H4 (cell line): ENCODE measurements around the gene SETD7. TPM values are rescaled to one million over a fixed set of nuclear protein-coding genes. Genes with fewer than 3 reads are reported as not detected.
"Not testable (repeated sequence)": the region's sequence is repeated elsewhere in the genome, so short reads cannot be mapped to it uniquely, and the experiment has no call there.

Source experiments
- DNase-seq: peaks from one replicate; pipeline ENCODE4 v3.0.0-alpha.2; 2015; ENCODE audit warnings: low spot score
- total RNA-seq: library from RNA; depleted of rRNA; stranded (reverse); fragments of >200 nt; shearing (Covaris generic); gene quantifications from 2 replicates; pipeline ENCODE4 v1.2.3, GENCODE V29; 2014; rRNA removed

SETD7 gene
- total RNA-seq, 1 experiment from 2014 or later = 40.0 TPM

DNA sequence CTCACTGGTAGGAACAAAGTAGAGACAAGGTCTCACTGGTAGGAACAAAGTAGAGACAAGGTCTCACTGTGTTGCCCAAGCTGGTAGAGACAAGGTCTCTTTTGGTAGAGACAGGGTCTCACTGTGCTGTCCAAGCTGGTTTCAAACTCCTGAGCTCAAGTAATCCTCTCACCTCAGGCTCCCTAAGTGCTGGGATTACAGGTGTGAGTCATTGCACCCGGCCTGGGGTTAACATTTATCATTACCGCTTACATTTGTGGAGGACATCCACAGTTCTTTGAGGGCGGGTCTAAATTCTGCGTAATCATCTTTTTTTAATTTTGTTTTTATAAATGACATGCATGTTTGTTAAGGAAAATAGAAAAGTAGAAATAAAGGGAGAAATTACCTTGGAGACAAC, 90.1 kb downstream of the SETD7 start:
- no peak for DNase-seq

DNA sequence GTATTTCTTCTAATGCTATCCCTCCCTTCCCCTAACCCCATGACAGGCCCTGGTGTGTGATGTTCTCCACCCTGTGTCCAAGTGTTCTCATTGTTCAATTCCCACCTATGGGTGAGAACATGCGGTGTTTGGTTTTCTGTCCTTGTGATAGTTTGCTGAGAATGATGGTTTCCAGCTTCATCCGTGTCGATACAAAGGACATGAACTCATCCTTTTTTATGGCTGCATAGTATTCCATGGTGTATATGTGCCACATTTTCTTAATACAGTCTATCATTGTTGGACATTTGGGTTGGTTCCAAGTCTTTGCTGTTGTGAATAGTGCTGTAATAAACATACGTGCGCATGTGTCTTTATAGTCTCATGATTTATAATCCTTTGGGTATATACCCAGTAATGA, 91.5 kb downstream of the SETD7 start:
- not testable (repeated sequence) for DNase-seq

DNA sequence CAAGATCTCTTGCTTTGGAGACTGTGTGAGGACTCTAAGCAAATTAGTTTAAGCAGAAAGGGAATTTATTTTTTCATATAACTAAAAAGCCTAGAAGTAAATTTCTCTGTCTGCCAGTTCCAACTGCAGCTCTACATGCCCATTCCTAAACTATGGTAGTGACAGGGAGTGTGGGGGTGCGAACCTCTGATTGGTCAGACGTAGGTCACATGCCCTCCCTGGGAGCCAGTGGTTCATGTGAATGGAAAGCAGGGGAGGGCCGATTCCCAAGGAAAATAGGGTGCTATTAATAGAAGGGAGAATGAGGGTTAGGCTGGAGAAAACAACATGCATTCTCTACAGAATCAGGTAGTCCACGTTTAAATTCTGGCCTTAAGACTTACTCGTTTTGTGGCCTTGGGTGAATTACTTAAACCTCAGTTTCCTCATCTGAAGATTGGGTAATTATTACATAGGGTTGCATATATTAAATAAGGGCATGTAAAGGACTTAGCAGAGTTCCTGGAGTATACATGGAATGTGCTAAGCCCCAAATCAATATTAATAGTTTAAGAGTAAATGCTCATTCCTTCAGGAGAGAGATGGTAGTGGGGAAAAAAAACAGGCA, 94.9 kb downstream of the SETD7 start:
- DNase-seq = no peak

DNA sequence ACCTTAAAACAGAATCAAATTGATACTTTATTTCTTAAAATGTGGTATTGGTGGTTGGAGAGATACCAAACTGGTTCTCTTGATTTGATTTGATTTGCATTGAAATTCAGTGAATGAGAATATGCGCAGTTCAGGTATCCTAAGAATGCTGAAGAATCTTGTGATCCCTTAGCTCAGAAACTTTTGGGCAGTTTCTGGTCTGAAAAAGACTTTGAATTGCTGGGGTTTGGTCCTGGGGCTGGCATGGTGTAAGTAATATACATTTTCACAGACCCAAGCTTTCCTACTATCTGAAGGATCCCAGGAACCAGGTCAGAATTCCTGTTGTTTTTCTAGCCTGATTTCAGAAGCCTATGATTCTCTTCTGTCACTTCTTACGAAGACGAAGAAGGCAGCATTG, 95.5 kb downstream of the SETD7 start:
- DNase-seq = no peak

DNA sequence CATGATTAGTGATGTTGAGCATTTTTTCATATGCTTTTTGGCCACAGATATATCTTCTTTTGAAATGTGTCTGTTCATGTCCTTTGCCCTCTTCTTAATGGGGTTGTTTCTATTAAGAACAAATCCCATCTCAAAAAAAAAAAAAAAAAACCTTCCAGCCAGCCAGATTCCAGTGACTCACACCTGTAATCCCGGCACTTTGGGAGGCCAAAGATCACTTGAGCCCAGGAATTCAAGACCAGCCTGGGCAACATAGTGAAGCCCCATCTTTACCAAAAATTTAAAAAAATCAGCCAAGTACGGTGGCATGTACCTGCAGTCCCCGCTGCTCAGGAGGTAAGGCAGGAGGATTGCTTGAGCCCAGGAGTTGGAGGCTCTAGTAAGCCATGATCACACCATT, 97.0 kb downstream of the SETD7 start:
- no peak for DNase-seq

DNA sequence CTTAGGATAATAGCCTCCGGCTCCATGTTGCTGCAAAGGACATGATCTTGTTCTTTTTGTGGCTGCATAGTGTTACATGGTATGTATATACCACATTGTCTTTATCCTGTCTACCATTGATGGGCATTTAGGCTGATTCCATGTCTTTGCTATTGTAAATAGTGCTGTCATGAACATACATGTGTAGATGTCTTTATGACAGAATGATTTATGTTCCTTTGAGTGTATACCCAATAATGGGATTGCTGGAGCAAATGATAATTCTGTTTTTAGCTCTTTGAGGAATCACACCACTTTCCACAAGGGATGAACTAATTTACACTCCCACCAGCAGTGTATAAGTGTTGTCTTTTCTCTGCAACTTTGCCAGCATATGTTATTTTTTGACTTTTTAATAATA, 97.5 kb downstream of the SETD7 start:
- DNase-seq = no peak

DNA sequence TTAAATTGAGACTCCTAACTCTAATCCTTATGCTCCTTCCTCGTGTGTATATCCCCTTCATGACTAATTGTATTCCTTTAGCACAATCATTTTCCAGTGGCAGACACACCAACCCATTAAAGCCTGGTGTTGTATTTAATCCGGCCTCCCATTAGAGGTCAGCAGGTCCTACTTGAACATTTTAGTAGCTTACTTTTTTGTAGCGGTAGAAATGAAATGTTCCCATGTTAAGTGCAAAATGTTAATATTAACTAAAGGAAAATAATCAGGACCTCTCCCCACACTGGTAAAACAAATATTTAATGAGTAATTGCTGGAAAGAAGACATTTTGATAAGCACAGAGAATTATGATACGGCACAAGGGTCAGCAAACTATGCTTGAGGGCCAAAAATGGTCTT, 98.7 kb downstream of the SETD7 start:
- DNase-seq = no peak

DNA sequence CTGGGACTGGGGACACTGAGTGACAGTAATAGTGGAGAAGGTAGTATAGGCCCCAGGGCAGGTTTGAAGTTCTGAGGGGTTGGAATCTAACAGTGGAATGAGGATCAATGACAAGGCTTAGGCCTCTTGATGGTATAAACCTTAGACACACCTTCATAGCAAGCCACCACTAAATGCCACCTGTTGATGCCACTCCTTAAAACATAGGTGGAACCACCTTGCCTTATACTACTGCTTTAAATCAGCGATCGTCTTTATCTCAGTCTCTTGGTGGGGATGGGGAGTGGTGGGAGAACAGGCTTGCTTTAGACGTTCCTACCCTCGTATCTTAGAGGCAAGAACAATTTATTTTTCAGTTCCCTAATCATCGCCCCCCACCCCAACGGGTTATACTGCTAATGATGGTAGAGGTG, 100.9 kb downstream of the SETD7 start:
- DNase-seq = no peak

DNA sequence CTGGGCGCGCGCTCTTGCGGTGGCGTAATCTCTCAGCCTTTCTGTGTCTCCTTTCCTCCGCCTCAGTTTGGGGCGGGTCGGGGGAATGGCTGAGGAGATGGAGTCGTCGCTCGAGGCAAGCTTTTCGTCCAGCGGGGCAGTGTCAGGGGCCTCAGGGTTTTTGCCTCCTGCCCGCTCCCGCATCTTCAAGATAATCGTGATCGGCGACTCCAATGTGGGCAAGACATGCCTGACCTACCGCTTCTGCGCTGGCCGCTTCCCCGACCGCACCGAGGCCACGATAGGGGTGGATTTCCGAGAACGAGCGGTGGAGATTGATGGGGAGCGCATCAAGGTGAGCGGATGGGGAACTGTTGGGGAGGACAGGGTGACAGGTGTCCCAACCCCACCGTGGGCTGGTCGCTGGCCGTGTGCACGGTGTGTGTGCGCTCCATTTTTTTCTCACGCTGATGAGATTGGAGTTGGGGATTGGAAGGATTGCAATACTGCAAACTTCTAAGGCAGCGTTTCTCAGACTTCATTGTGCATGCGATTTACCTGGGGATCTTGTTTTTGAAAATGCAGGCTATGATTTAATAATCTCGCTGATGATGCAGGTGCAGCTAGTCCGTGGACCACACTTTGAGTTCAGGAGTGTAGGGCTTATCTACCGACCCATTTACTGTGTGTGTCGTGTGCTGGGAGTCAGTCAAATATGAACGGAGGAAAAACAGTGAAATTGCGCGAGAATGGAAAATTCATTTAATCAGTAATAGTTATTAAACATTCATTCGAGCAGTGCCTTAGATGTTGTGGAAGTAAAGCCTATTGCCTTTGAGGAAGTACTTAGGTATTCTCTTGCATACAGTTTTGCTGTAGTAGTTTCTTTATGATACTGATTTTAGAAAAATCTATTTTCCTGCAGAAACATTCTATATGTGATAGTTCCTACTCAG, 101.6 kb downstream of the SETD7 start, which contains the start of gene RAB33B:
Gene RAB33B (plus strand): TSS at position 11 of the 935 bp plus-strand sequence. CDS start 75 bp downstream, at position 86.
- peak; percentile 84 for DNase-seq

DNA sequence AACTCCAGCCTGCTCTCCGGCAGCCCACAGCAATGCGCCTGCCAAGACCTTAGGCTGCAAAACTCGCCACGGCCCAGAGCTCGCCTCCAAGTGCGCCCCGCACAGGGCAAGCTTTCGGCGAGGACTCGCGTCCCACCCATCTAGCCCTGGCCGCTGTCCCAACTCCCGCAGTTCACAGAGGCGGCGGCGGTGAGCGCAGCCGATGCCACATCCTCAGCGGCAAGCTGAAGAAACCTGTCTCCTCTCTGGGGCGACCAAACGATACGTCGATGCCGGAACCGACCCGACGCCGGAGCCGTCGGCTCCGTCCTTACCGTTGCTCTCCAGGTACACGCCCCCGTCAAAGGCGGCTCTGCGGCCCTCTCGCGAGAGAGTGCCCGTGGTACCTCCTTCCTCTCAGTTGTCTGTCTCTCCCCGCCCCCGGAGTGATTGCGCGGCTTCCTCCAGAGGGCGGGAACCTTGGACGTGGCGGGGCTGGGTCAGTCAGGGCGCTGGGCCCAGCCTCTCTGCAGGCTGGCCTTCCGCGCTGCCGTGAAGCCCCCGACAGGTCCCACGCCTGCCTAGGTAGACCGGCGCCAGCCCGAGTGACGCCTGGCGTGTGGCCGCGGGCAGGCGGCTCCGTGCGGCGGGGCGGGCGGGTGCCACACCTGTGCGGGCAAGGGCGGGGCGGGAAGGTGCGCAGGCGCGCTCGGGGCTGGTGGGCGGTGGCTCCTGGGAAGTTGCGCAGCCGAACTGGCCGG, 102.5 kb downstream of the SETD7 start:
- peak; percentile 95 for DNase-seq

DNA sequence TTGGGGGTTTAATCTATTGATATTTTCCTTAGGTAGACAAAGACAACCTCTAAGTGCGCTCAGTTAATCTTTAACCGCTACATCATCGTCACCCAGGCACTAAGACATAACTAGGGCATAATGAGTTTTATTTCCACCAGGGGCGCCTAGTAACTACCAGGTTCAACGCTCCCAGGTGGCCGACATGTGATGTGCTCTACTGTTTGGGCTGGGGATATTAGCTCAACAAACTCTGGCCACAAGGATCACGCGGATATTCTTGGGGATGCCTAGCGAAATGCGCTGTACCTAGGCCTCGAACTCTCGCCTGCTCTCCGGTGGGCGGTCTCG, 103.0 kb downstream of the SETD7 start:
- peak; percentile 76 for DNase-seq

DNA sequence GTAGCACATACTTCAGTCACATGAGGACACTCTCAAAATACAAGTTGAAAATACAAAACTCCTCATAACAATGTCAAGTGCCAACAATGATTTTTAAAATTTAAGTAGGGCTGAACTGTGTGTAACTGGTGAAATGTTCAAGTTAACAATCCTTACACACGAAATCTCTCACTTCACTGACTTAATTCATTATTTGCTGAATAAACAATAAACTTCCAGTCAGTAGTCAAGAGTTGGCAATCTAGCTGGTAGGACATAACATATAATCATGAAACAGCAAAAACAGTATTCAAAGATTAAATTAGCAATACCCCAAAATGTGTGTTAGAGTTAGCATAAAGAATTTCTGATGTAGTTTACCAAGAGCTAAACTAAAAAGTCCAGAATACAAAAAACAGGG, 104.0 kb downstream of the SETD7 start:
- no peak for DNase-seq

DNA sequence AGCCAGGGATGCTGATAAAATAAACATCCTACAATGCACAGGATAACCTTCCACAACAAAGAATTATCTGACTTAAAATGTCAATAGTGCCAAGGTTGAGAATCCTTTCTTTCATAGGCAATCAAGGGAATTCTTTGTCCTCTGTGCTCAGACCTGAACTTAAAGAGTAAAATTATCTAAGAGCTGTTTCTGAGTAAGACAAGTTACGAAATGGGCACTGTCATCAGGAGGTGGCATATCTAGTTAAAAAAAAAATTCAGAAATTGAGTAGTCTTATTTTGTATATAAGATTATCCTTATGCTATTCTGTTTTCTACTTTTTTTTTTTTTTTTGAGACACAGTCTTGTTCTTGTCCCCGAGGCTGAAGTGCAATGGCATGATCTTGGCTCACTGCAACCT, 105.4 kb downstream of the SETD7 start:
- DNase-seq = no peak

DNA sequence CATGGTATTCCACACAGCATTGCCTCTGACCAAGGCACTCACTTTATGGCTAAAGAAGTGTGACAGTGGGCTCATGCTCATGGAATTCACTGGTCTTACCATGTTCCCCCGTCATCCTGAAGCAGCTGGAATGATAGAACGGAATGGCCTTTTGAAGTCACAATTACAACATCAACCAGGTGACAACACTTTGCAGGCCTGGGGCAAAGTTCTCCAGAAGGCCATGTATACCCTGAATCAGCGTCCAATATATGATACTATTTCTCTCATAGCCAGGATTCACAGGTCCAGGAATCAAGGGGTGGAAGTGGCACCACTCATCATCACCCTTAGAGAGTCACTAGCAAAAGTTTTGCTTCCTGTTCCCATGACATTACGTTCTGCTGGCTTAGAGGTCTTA, 108.9 kb downstream of the SETD7 start:
- not testable (repeated sequence) for DNase-seq

Other genes with a start within 250 kb of the SETD7 start
- gene RAB33B, start 102.1 kb downstream of the SETD7 start, total RNA-seq = 4.1 and 5.7 TPM in 2 replicates
- gene MGST2, start 109.6 kb upstream of the SETD7 start, total RNA-seq = 1.6 TPM in 1 of 2 replicates, not detected in the other